GM18858 (cell line): ENCODE data around the gene PTBP2.

ENCODE experiments used
- ATAC-seq: cut with Tn5 transposase; IDR thresholded peaks from one replicate; pipeline ENCODE4 v1.9.1; 2021; ENCODE audit not compliant: unreplicated experiment

PTBP2 gene, protein sequence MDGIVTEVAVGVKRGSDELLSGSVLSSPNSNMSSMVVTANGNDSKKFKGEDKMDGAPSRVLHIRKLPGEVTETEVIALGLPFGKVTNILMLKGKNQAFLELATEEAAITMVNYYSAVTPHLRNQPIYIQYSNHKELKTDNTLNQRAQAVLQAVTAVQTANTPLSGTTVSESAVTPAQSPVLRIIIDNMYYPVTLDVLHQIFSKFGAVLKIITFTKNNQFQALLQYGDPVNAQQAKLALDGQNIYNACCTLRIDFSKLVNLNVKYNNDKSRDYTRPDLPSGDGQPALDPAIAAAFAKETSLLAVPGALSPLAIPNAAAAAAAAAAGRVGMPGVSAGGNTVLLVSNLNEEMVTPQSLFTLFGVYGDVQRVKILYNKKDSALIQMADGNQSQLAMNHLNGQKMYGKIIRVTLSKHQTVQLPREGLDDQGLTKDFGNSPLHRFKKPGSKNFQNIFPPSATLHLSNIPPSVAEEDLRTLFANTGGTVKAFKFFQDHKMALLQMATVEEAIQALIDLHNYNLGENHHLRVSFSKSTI

DNA sequence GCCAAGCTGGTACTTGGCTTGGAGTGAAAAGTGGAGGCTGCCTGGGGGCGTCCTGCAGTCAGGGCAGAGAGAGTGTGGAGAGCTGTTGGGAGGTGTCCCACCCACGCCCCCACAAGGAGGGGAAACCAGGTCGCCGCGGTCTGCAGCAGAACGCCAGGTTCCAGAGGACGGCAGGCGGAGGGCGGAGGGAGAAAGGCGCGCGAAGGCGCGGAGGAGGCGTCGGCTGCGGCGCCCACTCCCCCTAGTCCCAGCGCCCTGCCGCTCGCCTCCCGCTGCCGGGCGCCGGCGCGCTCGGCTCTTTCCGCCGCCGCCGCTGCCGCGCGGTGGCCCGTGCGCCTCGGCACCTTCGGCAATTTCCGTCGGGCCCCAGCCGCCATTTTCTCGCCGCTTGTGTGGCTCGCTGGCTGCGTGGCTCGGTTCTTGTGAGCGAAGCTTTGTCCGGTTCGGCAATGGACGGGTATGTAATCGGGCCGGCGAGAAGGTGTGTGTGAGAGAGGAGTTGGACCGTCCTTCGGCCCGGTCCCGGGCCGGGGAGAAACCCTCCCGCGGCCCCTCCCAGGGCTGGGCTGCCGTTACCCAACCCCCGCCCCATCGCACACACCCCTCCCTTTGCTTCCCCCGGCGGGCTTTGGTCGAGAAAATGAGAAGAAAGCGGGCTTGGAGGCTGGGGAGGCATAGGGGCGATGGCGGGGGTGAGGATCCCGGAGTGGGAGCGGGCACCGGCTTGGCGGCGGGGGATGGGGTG, at the start of gene PTBP2:
Gene PTBP2, plus strand, starts transcription at position 369 of the 745 bp plus-strand sequence. Its CDS starts 81 bp downstream, at position 450.
- ATAC-seq: peak; percentile 96

DNA sequence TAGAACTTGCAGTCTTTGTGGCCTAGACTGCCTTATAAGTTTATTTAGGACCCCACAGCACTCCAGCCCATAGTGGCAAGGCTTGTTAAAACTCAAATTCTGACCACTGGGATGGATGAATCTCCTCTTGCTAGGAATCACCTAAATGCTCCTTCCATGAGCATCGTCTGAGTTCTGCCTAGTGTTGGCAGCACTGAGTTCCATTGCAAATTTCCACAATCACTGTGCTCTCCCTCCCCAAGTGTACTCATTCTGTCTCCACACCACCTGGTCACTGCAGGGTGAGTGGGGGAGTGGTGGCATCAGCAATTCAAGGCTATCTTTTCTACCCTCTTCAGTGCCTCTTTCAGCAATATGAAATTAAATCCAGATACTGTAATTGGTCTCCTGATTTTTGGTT, 46.7 kb upstream of the PTBP2 start:
- no peak for ATAC-seq

DNA sequence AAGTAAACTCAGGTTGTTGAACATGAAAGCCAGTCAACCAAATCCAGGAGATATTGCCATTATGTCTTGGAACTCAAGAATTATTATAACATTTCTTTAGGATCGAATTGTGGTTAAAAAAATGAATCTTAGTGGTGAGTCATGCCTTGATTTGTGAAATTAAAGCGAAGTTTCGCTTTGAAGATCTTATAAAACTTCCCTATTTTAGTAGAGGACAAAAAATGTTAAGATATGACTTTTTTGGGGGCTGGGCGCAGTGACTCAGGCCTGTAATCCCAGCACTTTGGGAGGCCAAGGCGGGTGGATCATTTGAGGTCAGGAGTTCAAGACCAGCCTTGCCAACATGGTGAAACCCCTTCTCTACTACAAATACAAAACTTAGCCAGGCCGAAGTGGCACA, 39.5 kb upstream of the PTBP2 start:
- no peak for ATAC-seq

DNA sequence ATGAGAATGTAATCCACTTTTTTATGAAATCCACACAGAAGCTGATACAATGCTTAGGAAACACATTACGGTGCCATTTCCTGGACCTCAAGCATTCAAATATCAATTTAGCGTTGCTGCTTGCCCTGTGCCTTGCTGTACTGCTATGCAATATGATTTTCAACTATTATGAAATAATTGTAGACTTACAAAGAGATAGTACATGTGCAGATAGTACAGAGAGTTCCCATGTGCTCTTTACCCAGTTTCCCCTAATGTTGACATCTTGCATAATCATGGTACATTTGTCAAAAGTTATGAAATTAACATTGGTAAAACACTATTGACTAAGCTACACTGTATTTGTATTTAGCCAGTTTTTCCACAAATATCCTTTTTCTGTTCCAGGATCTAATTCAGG, 37.7 kb upstream of the PTBP2 start:
- ATAC-seq: no peak

DNA sequence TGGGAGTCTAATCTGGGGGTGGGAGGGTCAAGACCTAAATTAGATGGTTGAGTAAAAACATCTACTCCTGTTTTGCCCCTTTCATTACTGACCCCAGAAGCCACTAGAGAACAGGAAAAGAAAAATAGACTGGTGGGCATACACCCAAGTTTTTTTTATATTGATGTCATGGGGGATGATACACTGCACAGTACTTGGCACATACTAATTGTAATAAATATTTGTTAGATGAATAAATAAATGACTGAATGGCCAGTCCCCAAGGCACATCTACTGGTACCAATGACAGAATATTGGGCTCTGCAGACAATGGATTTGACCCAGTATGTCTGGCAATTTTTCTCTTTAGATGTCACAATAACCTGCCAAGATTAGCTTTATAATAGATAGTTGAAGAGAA, 36.8 kb upstream of the PTBP2 start:
- ATAC-seq: no peak

DNA sequence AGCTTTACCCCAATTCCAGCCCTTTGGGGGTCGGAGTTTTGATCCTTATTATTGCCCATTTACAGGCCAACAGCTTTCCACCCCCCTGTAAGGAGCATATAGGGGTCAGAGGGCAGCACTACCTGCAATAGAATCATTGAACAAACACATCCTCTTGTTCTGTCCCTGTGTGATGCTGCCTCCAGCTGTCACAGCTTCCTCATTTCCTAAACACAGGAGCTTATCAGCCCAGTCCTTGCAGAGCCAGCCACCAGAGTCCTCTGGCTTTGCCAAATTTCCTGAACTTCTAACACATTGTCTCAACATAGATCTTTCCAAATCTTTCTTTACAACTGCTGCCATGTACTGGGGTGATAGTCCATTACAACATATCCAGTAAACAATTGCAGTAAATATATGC, 32.8 kb upstream of the PTBP2 start:
- no peak for ATAC-seq

DNA sequence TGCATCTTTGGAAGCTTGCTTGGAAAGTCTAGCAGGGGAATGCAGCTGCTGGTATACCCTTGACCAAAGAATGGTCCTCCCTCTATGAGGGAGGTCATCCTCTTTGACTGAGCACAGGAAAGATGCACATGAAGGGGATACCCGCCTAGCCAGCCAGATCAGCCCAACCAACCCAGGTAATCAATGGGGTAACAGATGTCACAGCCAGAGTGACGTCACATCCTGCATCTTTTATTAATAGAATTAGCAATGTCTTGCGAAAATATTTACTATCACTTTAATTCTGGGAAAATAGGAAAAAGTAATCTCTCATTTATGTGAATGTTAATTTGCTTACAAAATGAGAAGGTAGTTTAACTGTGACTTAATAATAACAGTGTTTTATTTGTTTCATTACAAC, 25.6 kb upstream of the PTBP2 start:
- ATAC-seq: no peak

DNA sequence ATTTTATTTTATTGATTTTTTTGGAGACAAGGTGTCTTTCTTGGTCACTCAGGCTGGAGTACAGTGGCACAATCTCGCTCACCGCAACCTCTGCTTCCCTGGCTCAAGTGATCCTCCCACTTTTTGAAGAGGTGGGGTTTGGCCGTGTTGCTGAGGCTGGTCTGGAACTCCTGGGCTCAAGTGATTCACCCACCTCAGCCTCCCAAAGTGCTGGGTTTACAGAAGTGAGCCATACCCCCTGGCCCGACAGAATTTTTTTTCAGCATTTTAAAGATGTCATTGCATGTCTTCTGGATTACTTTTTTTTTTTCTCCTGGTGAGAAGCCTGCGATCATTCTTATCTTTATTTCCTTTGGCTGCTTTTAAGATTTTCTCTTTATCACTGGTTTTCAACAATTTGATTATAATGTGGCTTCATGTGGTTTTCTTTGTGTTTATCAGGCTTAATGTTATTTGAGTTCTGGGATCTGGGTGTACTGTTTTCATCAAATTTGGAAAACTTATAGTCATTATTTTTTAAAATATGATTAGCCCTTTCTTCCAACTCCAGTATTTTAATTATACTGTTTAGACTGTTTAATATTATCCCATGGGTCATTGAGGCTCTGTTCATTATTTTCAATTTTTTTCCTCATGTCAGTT, 23.1 kb upstream of the PTBP2 start:
- ATAC-seq: no peak

DNA sequence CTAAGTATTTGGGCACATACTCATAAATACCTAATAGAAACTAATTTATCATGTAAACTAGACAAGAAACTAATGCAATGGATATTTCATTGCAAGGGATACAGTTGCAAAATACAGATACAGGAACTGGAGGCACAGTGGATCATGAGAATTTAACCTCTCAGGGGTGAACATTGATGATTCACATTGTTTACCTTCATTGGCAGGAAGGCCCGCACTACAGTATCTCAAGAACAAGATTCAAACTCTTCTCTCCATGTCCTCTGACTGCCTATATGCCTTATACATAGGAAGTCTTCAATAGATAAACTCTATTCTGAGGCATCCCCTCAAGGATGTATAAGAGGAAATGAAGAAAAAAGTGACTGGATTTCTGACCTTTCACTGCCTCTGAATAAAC, 18.4 kb upstream of the PTBP2 start:
- no peak for ATAC-seq

DNA sequence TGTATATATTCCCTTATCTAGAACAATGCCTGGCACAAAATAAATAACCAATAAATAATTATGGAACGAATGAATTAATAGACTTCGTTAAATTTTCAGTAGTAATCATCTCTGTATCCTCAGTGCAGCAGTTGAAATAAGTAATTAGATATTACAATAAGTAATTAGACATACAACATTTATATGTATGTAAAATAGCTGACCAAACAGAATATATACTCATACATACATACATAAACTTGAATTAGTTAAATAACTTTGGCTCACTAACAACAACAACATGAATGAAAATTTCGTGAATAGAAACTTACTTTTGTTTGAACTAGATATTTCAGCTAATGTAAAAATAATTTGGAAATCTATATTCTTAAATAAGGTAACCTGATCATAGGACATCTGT, 14.6 kb upstream of the PTBP2 start:
- ATAC-seq: no peak

DNA sequence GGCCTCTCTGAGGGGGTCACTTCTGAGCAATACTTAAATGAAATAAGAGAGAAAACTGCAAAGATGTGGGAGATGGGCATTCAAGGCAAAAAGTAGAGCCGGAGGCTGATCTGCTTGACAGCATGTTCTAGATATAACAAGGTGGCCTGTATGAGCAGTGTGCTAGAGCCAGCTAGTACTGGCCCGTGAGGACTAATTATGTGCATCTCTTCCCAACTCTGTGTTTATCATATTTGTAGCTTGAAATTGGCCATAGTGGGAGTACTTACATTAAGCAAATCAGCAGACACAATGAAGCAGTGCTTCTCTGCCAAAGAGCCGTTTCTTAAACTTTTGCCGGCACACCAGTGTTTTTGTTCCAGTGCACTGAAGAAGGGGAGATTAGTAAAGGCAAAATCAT, 13.1 kb upstream of the PTBP2 start:
- ATAC-seq: no peak

DNA sequence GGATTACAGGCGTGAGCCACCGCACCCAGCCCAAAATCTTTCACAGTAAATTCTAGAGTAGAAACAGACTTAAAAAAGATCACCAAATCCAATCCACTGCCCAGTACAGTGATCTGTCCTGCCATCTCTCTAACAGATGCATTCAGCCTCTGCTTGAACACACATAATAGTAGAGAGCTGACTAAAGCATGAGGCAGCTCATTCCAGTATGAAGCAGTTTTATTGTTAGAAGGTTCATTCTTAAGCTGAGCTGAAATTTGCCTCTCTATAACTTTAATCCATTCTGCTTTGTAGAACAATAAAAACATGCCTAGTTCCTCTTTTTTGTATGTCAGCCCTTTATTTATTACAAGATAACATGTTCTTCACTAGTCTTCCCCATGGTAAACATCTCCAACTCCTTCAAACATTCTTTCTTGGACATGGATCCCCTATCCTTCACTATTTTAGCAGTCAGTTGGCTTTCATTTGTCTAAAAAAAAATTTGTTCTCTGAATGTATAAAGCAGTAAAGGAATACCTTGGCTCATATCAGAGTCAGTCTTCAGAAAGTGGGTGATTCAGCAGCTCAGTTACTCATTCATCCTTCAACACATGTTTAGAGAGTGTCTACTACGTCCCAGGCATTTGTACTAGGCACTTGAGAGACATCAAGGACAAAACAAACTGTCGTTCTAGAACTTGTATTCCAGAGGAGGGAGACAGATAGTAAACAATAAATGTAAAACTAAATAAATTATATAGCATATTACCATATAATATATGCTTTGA, 10.7 kb upstream of the PTBP2 start:
- ATAC-seq: no peak

DNA sequence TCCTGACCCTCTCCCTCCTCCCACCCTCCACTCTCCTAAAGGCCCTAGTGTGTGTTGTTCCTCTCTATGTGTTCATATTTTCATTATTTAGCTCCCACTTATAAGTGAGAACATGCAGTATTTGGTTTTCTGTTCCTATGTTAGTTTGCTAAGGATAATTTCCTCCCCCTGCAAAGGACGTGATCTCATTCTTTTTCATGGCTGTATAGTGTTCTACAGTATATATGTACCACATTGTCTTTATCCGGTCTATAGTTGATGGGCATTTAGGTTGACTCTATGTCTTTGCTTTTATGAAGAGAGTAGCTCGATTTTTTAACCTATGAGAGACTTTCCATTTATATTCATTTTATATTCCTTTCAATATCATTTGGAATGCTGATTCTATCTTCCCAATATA, 7.9 kb upstream of the PTBP2 start:
- no peak for ATAC-seq

DNA sequence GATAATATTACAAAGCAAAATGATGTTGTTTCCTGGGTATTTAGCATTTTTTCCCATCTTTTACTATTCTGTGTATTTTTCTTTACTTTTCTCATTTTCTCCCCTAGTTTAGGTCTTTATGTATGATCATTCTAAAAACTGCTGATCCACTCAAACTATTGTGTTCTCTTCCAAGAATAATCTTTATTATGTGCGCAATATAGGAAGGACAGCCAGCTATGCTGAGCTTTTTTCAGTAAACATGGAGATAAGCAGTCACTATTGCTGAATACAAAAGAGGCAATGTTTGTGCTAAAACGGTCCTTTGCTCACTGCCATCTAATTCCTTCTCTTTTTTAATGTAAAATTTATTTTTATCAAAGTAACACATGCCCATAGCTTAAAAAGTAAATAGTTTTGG, 6.7 kb upstream of the PTBP2 start:
- ATAC-seq: no peak

DNA sequence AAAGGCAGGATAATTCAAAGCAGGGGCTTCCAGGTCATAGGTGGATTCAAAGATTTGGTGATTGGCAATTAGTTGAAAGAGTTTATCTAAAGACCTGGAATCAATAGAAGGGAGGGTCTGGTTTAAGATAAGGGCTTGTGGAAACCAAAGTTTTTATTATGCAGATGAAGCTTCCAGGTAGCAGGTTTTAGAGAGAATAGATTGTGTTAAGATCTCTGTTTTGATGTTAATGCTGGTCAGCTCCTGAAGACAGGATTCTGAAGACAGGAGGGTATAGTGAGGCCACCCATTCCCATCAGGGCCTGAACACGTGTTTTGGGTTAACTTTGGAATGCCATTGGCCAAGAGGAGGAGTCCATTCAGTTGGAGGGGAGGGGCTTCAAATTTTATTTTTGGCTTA, 6.1 kb upstream of the PTBP2 start:
- ATAC-seq: no peak

DNA sequence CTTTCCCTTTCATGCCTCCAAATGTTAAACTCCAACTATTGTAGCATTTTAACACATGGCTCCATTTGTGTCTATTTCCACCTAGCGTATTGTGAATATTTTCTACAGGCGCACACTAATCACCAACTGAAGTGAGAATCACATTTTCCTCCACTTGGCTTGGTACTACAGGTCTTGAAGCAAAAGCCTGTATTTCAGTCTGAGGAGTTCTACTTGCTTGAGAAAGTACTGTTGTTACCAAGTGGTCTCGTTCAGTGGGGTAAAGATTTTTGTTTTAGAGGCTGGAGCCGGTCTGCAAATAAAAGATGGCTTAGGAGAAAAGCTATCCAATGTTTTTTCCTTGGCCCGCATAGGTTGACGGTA, 550 bp upstream of the PTBP2 start:
- ATAC-seq: peak; percentile 2

DNA sequence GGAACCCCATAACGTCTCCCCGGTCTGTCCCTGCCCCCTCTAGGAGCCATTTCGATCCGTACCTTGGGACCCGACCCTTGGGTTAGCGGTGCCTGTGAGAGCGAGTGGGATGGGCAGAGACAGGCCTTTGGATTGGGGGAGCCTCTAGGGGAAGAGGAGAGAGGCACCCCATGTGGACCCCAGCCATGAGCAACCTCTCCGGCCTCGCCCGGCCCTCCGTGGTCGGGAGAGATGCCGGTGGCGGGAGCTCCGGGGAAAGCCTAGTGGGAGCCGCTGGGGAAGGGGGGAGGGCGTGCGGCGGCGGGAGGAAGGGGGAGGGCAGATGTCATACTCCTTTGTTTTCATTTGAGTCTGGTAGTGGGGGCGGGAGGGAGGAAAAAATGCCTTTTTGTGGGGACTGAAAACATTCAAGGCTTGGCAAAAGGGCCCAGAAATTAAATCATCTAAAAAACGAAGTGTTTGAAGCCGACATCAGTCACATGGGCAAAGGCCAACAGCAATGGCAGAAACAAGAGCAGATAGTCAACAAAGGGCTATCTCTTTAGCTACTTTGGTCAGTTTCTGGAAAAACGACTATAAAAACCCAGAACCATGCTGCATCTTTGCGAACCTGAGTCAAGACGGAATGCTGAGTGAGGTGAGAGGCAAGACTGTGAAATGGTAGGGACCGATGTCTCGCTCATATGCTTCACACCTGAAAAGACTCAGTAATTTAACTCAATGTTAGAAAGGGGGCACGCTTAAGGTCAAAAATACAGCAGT, 758 bp downstream of the PTBP2 start:
- ATAC-seq: peak; percentile 34

DNA sequence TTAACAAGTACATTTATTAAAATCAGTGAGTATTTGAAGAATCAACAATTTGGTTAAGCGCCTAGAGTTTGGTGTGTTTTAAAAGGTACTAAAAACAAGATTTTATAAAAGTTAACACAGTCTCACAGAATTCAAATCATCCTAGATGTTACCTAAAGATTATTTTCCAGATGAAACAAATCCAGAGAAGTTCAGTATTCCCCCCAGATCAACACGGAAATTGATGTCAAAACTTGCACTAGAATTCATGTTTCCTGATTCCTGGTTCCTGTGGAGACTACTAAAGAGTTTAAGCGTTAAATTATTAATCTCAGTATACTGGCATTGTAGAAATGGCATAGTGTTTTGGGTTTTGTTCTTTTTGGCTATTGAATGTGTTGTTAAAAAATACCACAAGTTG, 1.4 kb downstream of the PTBP2 start:
- ATAC-seq: no peak

DNA sequence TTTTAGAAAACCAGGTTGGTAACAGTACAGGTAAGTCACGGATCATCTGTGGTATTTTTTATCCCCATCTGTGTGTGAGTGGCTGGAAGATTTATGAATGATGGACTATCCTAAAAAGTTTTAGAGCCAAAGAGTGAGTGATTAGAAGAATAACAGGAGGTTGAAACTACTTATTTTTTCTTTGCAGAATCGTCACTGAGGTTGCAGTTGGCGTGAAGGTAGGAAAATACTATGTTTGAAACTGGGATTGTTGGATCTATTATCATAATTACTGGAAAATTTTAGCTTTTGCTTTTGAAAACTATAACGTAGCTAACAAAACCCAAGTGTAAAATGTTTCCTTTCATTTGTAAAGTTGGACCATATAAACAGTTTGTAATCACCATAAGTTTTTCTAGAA, 1.8 kb downstream of the PTBP2 start:
- no peak for ATAC-seq

DNA sequence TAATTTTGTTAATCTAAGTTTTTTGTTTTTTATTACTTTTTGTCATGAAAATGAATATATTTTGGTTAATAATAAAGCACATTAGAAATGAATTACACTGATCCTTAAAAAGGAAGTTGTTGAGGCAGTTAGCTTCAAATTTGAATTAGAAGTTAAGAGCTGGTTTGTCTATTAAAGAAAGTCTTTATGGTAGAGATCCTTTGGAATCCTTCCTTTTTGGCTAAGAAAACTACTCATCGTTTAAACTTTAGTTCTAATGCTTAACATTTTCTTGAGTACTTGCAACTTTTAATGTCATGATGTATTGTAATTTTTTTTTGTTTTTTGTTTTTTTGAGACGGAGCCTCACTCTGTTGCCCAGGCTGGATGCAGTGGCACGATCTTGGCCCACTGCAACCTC, 2.4 kb downstream of the PTBP2 start:
- no peak for ATAC-seq
